Tibial artery (tissue), 4 donors: ENCODE measurements around the gene PABPC1L2A.
"Not testable (repeated sequence)": the region's sequence is repeated elsewhere in the genome, so short reads cannot be mapped to it uniquely, and the experiment has no call there.

ENCODE experiments used
- DNase-seq, 2 donors: peaks; one replicate each; pipeline ENCODE4 v3.0.0-alpha.2; 2019
- H3K27ac ChIP-seq, 2 donors: fragments of 200-600 bp; sonication (generic) in 1 of 2; 1 replicate in 1 of 2; 2 replicates in 1 of 2; pipeline ENCODE4 v1.5.1; 2018 to 2019; ENCODE audit warnings: mild to moderate bottlenecking in 1 of 2
- H3K27me3 ChIP-seq, 2 donors: fragments of 200-600 bp; sonication (generic) in 1 of 2; one replicate each; pipeline versions ENCODE4 v1.5.1 to v1.6.0; 2016 to 2019
- H3K36me3 ChIP-seq, 3 donors: fragments of 200-600 bp; sonication (generic) in 2 of 3; one replicate each; pipeline ENCODE4 v1.5.1; 2016 to 2019; ENCODE audit warnings: mild to moderate bottlenecking in 2 of 3
- H3K4me1 ChIP-seq, 4 donors: fragments of 200-600 bp; sonication (generic) in 2 of 4; 1 replicate in 3 of 4; 2 replicates in 1 of 4; pipeline ENCODE4 v1.5.1; 2016 to 2019
- H3K4me3 ChIP-seq, 2 donors: fragments of 200-600 bp; sonication (generic) in 1 of 2; 1 replicate in 1 of 2; 2 replicates in 1 of 2; pipeline ENCODE4 v1.5.1; 2018 to 2019; ENCODE audit warnings: mild to moderate bottlenecking in 2 of 2
- H3K9me3 ChIP-seq, 3 donors: fragments of 200-600 bp; sonication (generic) in 1 of 3; one replicate each; pipeline ENCODE4 v1.5.1; 2016 to 2019
- intact Hi-C: fragments of 100-400 bp; cut with DNase I; formaldehyde crosslinking; loops from one replicate; pipeline ENCODE4 v1.15.0; 2023; ENCODE audit warnings: low total_unique reads
- TF ChIP-seq, protein P1 (sequence below), 2 experiments: fragments of 200-600 bp in 1 of 2; fragments of 450-650 bp in 1 of 2; IDR thresholded peaks; one replicate each; pipeline ENCODE4 v1.5.1; 2017 to 2019; ENCODE audit warnings: antibody characterized with exemption in 2 of 2, mild to moderate bottlenecking in 1 of 2, moderate library complexity in 1 of 2

PABPC1L2A gene

DNA sequence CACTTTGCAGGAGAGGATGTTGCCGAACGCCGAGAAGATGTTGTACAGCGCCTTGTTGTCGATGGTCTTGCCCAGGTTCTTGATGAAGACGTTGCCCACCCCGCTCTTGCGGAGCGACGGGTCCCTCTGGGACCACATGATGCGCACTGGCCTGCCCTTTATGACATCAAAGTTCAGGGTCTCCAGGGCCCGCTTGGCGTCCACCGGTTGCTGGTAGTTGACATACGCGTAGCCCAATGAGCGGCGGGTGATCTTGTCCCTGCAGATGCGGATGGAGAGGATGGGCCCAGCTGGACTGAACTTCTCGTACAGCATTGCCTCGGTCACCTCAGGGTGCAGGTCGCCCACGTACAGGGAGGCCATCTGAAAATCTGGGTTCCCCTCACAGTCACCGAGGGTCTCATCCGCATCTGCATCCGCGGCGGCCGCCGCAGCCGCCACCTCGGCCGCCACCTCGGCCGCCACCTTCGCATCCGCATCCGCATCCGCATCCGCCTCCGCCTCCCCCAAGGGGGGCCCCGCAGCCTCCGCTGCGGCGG lies at the start of gene PABPC1L2A:
Gene PABPC1L2A (minus strand): TSS at position 489 of the 539 bp plus-strand sequence. CDS start 126 bp downstream, at position 363.
- DNase-seq, H3K4me3 ChIP-seq, H3K4me1 ChIP-seq, H3K27me3 ChIP-seq, intact Hi-C loops, H3K36me3 ChIP-seq, H3K27ac ChIP-seq, H3K9me3 ChIP-seq: not testable (repeated sequence)

DNA sequence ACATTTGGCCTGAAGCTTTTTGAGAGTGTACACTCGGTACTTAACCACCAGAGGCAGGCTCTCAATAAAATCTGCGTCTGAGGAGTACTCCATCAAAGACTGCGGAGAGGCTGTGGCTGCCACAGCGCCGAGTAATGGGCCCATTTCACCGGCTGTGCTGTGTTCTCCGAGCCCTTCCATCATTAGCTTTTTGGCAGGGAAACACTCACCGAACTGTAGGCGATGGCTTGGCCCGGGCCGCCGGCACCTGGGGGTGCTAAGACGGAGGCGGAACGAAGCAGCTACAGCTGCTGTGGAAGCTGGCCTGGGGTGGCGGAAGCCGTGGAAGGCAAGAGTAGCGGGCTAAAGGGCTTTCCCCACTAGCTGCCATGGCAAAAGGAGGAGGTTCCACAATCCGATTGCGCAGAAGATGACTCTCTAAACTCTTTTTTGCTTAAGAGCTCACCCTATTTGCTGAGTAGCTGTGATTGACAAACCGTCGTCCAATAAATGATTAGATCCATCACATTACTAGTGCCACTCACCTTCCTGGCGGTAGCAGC lies 48.5 kb upstream of the PABPC1L2A start:
- Histone ChIP-seq H3K27ac (no peak overlapping the region), H3K27me3 (no peaks in the 10 kb centered on the region), H3K4me1 (no peaks in the 10 kb centered on the region), H3K9me3 (no peaks in the 10 kb centered on the region), H3K4me3 (peak overlapping the region in 1 of 2 donors; percentile 18), H3K36me3 (no peaks in the 10 kb centered on the region)
- no peak for DNase-seq
- TF ChIP-seq, protein P1, sequence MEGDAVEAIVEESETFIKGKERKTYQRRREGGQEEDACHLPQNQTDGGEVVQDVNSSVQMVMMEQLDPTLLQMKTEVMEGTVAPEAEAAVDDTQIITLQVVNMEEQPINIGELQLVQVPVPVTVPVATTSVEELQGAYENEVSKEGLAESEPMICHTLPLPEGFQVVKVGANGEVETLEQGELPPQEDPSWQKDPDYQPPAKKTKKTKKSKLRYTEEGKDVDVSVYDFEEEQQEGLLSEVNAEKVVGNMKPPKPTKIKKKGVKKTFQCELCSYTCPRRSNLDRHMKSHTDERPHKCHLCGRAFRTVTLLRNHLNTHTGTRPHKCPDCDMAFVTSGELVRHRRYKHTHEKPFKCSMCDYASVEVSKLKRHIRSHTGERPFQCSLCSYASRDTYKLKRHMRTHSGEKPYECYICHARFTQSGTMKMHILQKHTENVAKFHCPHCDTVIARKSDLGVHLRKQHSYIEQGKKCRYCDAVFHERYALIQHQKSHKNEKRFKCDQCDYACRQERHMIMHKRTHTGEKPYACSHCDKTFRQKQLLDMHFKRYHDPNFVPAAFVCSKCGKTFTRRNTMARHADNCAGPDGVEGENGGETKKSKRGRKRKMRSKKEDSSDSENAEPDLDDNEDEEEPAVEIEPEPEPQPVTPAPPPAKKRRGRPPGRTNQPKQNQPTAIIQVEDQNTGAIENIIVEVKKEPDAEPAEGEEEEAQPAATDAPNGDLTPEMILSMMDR (IDR thresholded peaks at IDR 0.05), result no peak
- intact Hi-C loops, result no loop called here

DNA sequence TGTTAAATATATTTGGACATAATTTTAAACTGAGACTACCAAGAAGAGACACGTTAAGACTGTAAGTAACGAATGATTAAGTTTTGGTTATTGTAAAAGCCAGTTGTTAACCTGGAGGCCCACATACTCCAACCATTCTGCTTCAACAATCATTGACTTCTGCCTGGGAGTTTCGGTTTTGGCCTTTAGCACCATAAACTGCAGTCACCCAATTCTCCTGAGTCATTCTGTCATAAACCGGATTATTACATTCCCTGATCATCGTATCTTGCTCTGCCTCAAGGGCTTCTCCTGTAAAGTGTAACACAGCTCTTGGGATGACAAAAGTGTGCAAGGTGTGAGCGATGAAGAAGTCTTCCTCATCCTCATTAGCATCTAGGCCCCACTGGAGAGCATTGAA lies 46.9 kb upstream of the PABPC1L2A start:
- H3K9me3 ChIP-seq, result no peaks in the 10 kb centered on the region
- TF ChIP-seq, protein P1 (IDR thresholded peaks at IDR 0.05), result no peak
- H3K4me3 ChIP-seq, result no peak overlapping the region
- no peak for DNase-seq
- H3K27ac ChIP-seq, result no peak overlapping the region
- H3K4me1 ChIP-seq, result no peaks in the 10 kb centered on the region
- intact Hi-C loops, result no loop called here
- H3K27me3 ChIP-seq, result no peaks in the 10 kb centered on the region
- H3K36me3 ChIP-seq, result no peaks in the 10 kb centered on the region

DNA sequence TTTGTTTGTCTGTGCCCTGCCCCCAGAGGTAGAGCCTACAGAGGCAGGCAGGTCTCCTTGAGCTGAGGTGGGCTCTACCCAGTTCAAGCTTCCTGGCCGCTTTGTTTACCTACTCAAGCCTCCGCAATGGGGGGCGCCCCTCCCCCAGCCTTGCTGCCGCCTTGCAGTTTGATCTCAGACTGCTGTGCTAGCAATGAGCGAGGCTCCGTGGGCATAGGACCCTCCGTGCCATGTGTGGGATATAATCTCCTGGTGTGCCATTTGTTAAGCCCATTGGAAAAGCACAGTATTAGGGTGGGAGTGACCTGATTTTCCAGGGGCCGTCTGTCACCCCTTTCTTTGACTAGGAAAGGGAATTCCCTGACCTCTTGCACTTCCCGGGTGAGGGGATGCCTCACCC lies 20.2 kb upstream of the PABPC1L2A start:
- DNase-seq, intact Hi-C loops: not testable (repeated sequence)

DNA sequence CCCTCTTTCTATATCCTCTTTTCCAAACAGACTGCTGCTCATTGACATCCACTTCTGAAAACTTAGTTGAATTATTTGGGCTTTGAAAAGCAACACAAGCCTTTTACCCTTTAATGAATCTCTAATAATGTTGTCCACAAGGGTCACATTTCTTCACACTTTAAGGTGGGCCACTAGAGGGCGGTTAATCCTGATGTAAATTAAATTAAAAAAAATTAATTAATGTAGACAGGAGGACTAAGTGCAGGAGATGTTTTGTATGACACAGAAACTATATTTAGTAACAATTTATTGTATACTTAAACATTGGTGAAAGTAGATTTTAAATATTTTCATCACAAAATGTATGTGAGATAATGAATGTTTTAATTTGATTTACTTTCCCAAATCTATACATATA lies 7.5 kb upstream of the PABPC1L2A start:
- H3K9me3 ChIP-seq, H3K27me3 ChIP-seq, intact Hi-C loops, H3K4me1 ChIP-seq, H3K4me3 ChIP-seq, H3K27ac ChIP-seq, H3K36me3 ChIP-seq, DNase-seq: not testable (repeated sequence)

More for the DNA sequence above, 20.2 kb upstream of the PABPC1L2A start:
- H3K4me3 ChIP-seq, H3K36me3 ChIP-seq, H3K27me3 ChIP-seq, H3K27ac ChIP-seq, H3K9me3 ChIP-seq, H3K4me1 ChIP-seq: not testable (repeated sequence)

DNA sequence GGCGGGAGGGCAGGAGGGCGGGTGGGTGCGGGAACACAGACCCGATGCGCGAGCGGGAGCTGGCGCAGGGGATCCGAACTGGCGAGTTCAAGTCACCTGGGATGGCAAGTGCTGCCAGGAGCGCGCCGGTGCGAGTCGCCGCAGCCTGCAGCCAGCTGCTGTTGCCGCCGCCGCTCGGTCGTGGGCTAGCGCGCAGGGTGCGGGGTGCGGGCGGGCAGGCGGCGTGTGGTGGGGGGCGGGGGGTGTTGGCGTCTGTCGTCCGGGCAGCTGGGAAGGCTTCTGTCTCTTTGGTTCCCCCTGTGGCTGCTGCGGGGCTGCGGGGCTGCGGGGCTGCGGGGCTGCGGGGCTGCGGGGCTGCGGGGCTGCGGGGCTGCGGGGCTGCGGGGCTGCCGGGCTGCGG lies 572 bp upstream of the PABPC1L2A start:
- H3K9me3 ChIP-seq, H3K36me3 ChIP-seq, H3K4me1 ChIP-seq, H3K4me3 ChIP-seq, H3K27me3 ChIP-seq, H3K27ac ChIP-seq, intact Hi-C loops, DNase-seq: not testable (repeated sequence)

DNA sequence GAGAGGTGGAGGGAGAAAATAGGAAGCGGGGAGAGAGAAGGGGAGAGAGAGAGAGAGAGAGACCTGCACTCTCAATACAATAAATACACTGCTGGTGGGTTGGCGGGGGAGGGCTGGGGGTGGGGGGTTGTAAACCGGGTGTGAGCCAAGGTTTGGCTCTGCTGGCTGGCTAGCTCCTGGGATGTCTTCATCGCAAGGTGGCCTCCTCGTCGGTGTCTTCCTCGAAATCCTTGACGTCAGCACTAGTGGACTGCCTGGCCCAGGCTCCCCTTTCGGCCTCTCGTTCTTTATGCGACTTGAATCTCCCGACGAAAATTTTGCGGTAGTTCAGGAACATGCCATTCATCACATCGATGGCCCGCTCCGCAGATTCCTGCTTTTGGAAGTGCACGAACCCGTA lies 715 bp downstream of the PABPC1L2A start:
- DNase-seq, H3K27me3 ChIP-seq, H3K9me3 ChIP-seq, H3K36me3 ChIP-seq, intact Hi-C loops, H3K4me3 ChIP-seq, H3K4me1 ChIP-seq, H3K27ac ChIP-seq: not testable (repeated sequence)

DNA sequence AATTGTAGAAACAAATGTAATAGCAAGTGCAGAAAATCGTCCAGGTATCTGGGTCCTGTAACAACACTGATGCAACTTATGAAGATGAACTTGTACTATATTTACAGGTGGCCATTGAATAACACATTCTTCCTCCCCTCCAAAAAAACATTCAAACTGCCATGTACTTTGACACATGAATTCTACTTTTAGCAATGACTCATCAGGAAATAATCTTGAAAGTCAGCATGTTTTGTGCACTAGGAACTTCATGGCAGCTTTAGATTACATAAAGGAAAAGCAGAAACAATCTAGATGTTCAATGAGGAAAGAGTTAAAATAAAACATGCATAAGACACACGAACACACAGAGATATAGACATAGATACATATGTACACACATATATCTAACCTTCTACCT lies 2.5 kb downstream of the PABPC1L2A start:
- Histone ChIP-seq H3K9me3 (no peaks in the 10 kb centered on the region), H3K36me3 (no peaks in the 10 kb centered on the region), H3K4me3 (no peak overlapping the region), H3K27me3 (no peaks in the 10 kb centered on the region), H3K27ac (no peak overlapping the region), H3K4me1 (no peaks in the 10 kb centered on the region)
- TF ChIP-seq, protein P1 (IDR thresholded peaks at IDR 0.05), result no peak
- intact Hi-C loops, result no loop called here
- no peak for DNase-seq
